CD14-positive monocyte (primary cell): ENCODE results near the gene LCN9. TPM values are rescaled to one million over a fixed set of nuclear protein-coding genes. Genes with fewer than 3 reads are reported as not detected.

ENCODE experiments used
- DNase-seq, 3 donors: peaks; one replicate each; pipeline ENCODE4 v3.0.0-alpha.2; 2011 to 2022
- H2AFZ ChIP-seq: 2 replicates; pipeline ENCODE4 v1.6.0; 2012; ENCODE audit warnings: mild to moderate bottlenecking, low read depth, low read length, inconsistent platforms; ENCODE audit not compliant: insufficient read depth, poor library complexity, severe bottlenecking
- H3K27ac ChIP-seq, 2 donors: 1 replicate in 1 of 2; 2 replicates in 1 of 2; pipeline ENCODE4 v1.5.1; 2012 to 2013; ENCODE audit warnings: low read length in 2 of 2, control low read depth in 1 of 2, inconsistent platforms in 1 of 2, low read depth in 1 of 2, mild to moderate bottlenecking in 1 of 2
- H3K27me3 ChIP-seq, 2 donors: one replicate each; pipeline versions ENCODE4 v1.6.0 to v1.6.1; 2011 to 2013; ENCODE audit warnings: low read length in 2 of 2; ENCODE audit not compliant: control insufficient read depth in 2 of 2, insufficient read depth in 2 of 2
- H3K36me3 ChIP-seq, 2 donors: replicated peaks in 1 of 2; 1 replicate in 1 of 2; 2 replicates in 1 of 2; pipeline versions ENCODE4 v1.5.1 to v1.6.1; 2012 to 2013; ENCODE audit warnings: low read length in 2 of 2, control low read depth in 1 of 2, inconsistent platforms in 1 of 2, mild to moderate bottlenecking in 1 of 2; ENCODE audit not compliant: insufficient read depth in 2 of 2, control insufficient read depth in 1 of 2
- H3K4me1 ChIP-seq, 2 donors: 1 replicate in 1 of 2; 2 replicates in 1 of 2; pipeline versions ENCODE4 v1.5.1 to v1.6.1; 2012 to 2013; ENCODE audit warnings: low read length in 2 of 2, control low read depth in 1 of 2, inconsistent platforms in 1 of 2, mild to moderate bottlenecking in 1 of 2, moderate library complexity in 1 of 2; ENCODE audit not compliant: insufficient read depth in 2 of 2, control insufficient read depth in 1 of 2
- H3K4me2 ChIP-seq: replicated peaks from 2 replicates; pipeline ENCODE3; 2012; ENCODE audit warnings: low read length, moderate library complexity, mild to moderate bottlenecking; ENCODE audit not compliant: poor library complexity, severe bottlenecking; ENCODE audit errors: extremely low read depth
- H3K4me3 ChIP-seq, 3 experiments: fragments of 200-600 bp in 1 of 3; sonication (generic) in 1 of 3; replicated peaks in 1 of 3; 1 replicate in 2 of 3; 2 replicates in 1 of 3; pipeline ENCODE4 v1.5.1; 2011 to 2013; ENCODE audit warnings: low read length in 3 of 3, mild to moderate bottlenecking in 3 of 3, control low read depth in 2 of 3, low read depth in 2 of 3, inconsistent platforms in 1 of 3, moderate library complexity in 1 of 3
- H3K79me2 ChIP-seq: 2 replicates; pipeline ENCODE4 v1.6.0; 2012; ENCODE audit warnings: mild to moderate bottlenecking, control low read depth, inconsistent platforms, low read length, moderate library complexity; ENCODE audit not compliant: insufficient read depth
- H3K9ac ChIP-seq: 2 replicates; pipeline ENCODE4 v1.6.0; 2017; ENCODE audit warnings: low read length, mild to moderate bottlenecking; ENCODE audit not compliant: insufficient read depth, poor library complexity, severe bottlenecking
- H3K9me3 ChIP-seq, 2 donors: replicated peaks in 1 of 2; 1 replicate in 1 of 2; 2 replicates in 1 of 2; pipeline versions ENCODE4 v1.5.1 to v1.6.1; 2012 to 2013; ENCODE audit warnings: low read length in 2 of 2, control low read depth in 1 of 2; ENCODE audit not compliant: control insufficient read depth in 1 of 2, insufficient read depth in 1 of 2
- H4K20me1 ChIP-seq: 2 replicates; pipeline ENCODE4 v1.6.0; 2012; ENCODE audit warnings: mild to moderate bottlenecking, low read length, control low read depth, moderate library complexity; ENCODE audit not compliant: insufficient read depth
- H3K27ac Mint-ChIP-seq, 7 donors: one replicate each; pipeline ENCODE4 v1.8.0; 2020; ENCODE audit warnings: mild to moderate bottlenecking in 7 of 7, mixed read lengths in 7 of 7, moderate library complexity in 6 of 7, inconsistent platforms in 2 of 7
- H3K27me3 Mint-ChIP-seq, 3 donors: one replicate each; pipeline ENCODE4 v1.8.0; 2021 to 2022; ENCODE audit warnings: low read depth in 3 of 3, mild to moderate bottlenecking in 3 of 3, mixed read lengths in 3 of 3, moderate library complexity in 3 of 3, inconsistent platforms in 1 of 3
- H3K36me3 Mint-ChIP-seq, 2 donors: one replicate each; pipeline ENCODE4 v1.8.0; 2020; ENCODE audit warnings: mixed read lengths in 2 of 2, inconsistent platforms in 1 of 2, mild to moderate bottlenecking in 1 of 2
- H3K4me1 Mint-ChIP-seq: one replicate; pipeline ENCODE4 v1.8.0; 2020; ENCODE audit warnings: mild to moderate bottlenecking, mixed read lengths
- H3K4me3 Mint-ChIP-seq, 2 donors: one replicate each; pipeline ENCODE4 v1.8.0; 2020; ENCODE audit warnings: mild to moderate bottlenecking in 2 of 2, mixed read lengths in 2 of 2, moderate library complexity in 1 of 2
- H3K9me3 Mint-ChIP-seq, 7 donors: one replicate each; pipeline ENCODE4 v1.8.0; 2020 to 2022; ENCODE audit warnings: mixed read lengths in 7 of 7, mild to moderate bottlenecking in 6 of 7, moderate library complexity in 6 of 7, inconsistent platforms in 2 of 7
- WGBS: methylation state at CpG from one replicate; pipeline ENCODE4 v1.1.5; 2013; ENCODE audit warnings: missing lambda C conversion rate; ENCODE audit not compliant: insufficient coverage; 5-methylcytosine and 5-hydroxymethylcytosine counted together
- intact Hi-C, 2 donors: fragments of 100-400 bp; cut with micrococcal nuclease; formaldehyde crosslinking; loops; one replicate each; pipeline versions ENCODE4 v1.15.0 to v1.15.1; 2023
- polyA plus RNA-seq, 3 donors: library from polyadenylated mRNA; depleted of rRNA in 1 of 3; unstranded in 2 of 3; stranded (reverse) in 1 of 3; fragments of 300-500 nt in 2 of 3; fragments of >200 nt in 1 of 3; fragmentation: Illumina TruSeq in 2 of 3; gene quantifications; 1 replicate in 2 of 3; 2 replicates in 1 of 3; pipeline ENCODE4 v1.2.3, GENCODE V29; 2012 to 2021
- TF ChIP-seq, protein P1 (sequence below): fragments of 200-600 bp; IDR thresholded peaks from one replicate; pipeline ENCODE4 v1.8.0; 2022; ENCODE audit warnings: antibody characterized with exemption, mild to moderate bottlenecking

LCN9 gene
- polyA plus RNA-seq, 3 donors, result not detected

- DNase-seq, result no peak
- H3K4me2 ChIP-seq, result no peak overlapping the region
- WGBS, result 99% methylated on average over 12 of the region's 12 CpGs
- H3K4me3 Mint-ChIP-seq, result no peak overlapping the region
- H3K9ac ChIP-seq, result no peak overlapping the region
- peaks cover 0 to 2% (median 0%) of the 10 kb centered on the region in 7 donors for H3K9me3 Mint-ChIP-seq
- TF ChIP-seq, protein P1, sequence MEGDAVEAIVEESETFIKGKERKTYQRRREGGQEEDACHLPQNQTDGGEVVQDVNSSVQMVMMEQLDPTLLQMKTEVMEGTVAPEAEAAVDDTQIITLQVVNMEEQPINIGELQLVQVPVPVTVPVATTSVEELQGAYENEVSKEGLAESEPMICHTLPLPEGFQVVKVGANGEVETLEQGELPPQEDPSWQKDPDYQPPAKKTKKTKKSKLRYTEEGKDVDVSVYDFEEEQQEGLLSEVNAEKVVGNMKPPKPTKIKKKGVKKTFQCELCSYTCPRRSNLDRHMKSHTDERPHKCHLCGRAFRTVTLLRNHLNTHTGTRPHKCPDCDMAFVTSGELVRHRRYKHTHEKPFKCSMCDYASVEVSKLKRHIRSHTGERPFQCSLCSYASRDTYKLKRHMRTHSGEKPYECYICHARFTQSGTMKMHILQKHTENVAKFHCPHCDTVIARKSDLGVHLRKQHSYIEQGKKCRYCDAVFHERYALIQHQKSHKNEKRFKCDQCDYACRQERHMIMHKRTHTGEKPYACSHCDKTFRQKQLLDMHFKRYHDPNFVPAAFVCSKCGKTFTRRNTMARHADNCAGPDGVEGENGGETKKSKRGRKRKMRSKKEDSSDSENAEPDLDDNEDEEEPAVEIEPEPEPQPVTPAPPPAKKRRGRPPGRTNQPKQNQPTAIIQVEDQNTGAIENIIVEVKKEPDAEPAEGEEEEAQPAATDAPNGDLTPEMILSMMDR, result no peak
- H3K36me3 Mint-ChIP-seq, result no peaks in the 10 kb centered on the region
- no peak overlapping the region for H3K27ac ChIP-seq
- H3K4me3 ChIP-seq, result no peak overlapping the region
- intact Hi-C loops, result no loop called here
- H3K27ac Mint-ChIP-seq, result no peak overlapping the region
- no peaks in the 10 kb centered on the region for H3K4me1 Mint-ChIP-seq
- H3K9me3 ChIP-seq, result no peaks in the 10 kb centered on the region
- H3K79me2 ChIP-seq, result no peaks in the 10 kb centered on the region
- no peak overlapping the region for H2AFZ ChIP-seq
- H4K20me1 ChIP-seq, result no peaks in the 10 kb centered on the region
- no peaks in the 10 kb centered on the region for H3K27me3 ChIP-seq
- peaks cover 2 to 8% (median 3%) of the 10 kb centered on the region in 3 donors for H3K27me3 Mint-ChIP-seq
- no peaks in the 10 kb centered on the region for H3K4me1 ChIP-seq
- H3K36me3 ChIP-seq, result no peaks in the 10 kb centered on the region
Observed at GRCh38 chr9:135663857-135664256, 748 bp downstream of the LCN9 start.

GRCh38 chr9:135664266-135664665 lies 1.2 kb downstream of the LCN9 start:
- peaks cover 2 to 8% (median 6%) of the 10 kb centered on the region in 3 donors for H3K27me3 Mint-ChIP-seq
- no peak for DNase-seq

More at GRCh38 chr9:135664266-135664665, 1.2 kb downstream of the LCN9 start:
- Histone ChIP-seq H3K27me3 (no peaks in the 10 kb centered on the region), H3K4me1 (no peaks in the 10 kb centered on the region), H3K4me2 (no peak overlapping the region), H3K79me2 (no peaks in the 10 kb centered on the region), H3K36me3 (no peaks in the 10 kb centered on the region), H3K9ac (no peak overlapping the region), H3K4me3 (no peak overlapping the region), H3K9me3 (no peaks in the 10 kb centered on the region), H2AFZ (no peak overlapping the region), H3K27ac (no peak overlapping the region), H4K20me1 (no peaks in the 10 kb centered on the region)
- 91% methylated on average over 6 of the region's 10 CpGs for WGBS
- H3K4me3 Mint-ChIP-seq, result no peak overlapping the region
- intact Hi-C loops, result no loop called here
- H3K36me3 Mint-ChIP-seq, result no peaks in the 10 kb centered on the region
- H3K9me3 Mint-ChIP-seq, result peaks cover 0 to 6% (median 2%) of the 10 kb centered on the region in 7 donors
- peak overlapping the region in 1 of 7 donors; percentile 10 for H3K27ac Mint-ChIP-seq
- TF ChIP-seq, protein P1, result no peak
- no peaks in the 10 kb centered on the region for H3K4me1 Mint-ChIP-seq
